Raji (cell line): ENCODE results near the gene UCP3.

Source experiments
- POLR2A ChIP-seq: IDR thresholded peaks from 2 replicates; pipeline ENCODE4 v1.6.1; 2011; ENCODE audit warnings: low read depth, low read length, control low read depth; ENCODE audit not compliant: insufficient read depth

Gene UCP3

GRCh38 chr11:74009675-74010305, 905 bp upstream of the UCP3 start:
- TF ChIP-seq POLR2A: no peak

GRCh38 chr11:74009230-74009547, 304 bp upstream of the UCP3 start:
- TF ChIP-seq POLR2A: no peak

GRCh38 chr11:74007691-74008372, 1.1 kb downstream of the UCP3 start:
- no peak for TF ChIP-seq POLR2A

- no peak for TF ChIP-seq POLR2A
Observed at GRCh38 chr11:74006743-74007304, 2.1 kb downstream of the UCP3 start.

GRCh38 chr11:74005721-74006517, 3.0 kb downstream of the UCP3 start:
- no peak for TF ChIP-seq POLR2A

DNA sequence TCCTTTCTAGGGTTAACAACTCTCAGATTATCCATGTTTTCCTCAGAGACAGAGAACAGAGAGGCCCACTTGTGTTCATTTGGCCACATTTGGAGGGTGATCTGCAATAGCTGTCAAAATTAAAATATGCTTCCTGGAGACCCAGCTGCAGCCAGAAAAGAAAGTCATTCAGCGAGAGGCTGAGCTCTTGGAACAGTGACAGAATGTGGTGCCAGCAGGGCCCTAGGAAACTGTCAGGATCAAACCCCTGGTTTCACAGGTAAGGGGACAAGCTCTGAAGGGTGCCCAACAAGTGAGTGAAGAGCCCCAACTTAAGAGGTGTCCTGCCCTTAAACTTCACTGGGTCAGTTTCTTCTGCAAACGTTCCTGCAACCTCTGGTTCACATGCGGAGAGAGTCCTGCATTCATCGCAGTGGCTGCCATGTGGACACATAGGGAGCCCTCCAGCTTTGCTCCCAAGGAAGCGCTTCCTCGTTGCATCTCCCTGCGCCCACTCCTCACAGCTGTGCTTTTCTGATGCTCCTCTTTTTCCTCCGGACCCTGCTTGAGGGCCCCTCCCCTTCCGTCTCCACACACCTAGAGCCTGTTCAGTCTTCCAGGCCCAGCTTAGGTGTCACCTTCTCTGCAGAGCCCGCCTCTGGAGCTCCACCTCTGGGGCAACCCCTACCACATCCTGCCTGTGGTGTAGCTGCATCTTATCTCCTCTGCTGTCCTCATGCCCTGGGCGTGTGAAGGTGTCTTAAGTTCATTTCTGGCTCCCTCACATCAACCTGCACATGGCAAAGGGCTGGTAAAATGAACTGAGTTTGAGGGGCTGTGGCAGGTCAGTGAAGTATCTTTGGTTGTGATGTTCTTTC, 3.9 kb downstream of the UCP3 start:
- no peak for TF ChIP-seq POLR2A

DNA sequence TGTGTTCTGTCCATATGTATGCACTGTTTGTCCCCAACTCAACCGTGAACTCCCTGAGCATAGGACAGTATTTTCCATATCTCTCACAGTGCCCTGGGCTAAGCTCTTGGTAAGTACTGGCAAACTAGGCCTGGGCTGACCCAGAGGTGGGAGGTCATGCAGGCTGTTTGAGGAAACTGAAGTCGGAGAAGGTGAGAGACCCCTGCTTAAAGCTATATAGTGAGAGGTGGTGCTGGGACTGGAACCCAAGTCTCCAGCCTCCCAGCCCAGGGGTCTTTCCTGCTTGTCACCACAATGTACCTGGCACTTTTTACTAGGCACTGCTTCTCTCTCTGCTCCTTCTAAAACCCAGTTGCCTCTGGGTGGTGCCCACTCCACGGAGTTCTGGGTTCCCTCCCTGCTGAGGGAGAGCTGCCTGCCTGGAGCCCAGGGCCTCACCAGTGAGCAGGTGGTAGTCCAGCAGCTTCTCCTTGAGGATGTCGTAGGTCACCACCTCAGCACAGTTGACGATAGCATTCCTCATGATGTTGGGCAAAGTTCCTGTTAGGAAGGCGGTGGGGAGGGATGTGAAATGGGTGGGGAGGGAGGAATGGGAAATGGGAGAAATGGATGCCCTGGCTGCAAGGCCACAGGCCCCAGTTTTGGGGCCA, 4.7 kb downstream of the UCP3 start:
- no peak for TF ChIP-seq POLR2A

- no peak for TF ChIP-seq POLR2A
Observed at GRCh38 chr11:74002832-74003231, 6.1 kb downstream of the UCP3 start.

- no peak for TF ChIP-seq POLR2A
Observed at GRCh38 chr11:74001822-74002286, 7.0 kb downstream of the UCP3 start.

DNA sequence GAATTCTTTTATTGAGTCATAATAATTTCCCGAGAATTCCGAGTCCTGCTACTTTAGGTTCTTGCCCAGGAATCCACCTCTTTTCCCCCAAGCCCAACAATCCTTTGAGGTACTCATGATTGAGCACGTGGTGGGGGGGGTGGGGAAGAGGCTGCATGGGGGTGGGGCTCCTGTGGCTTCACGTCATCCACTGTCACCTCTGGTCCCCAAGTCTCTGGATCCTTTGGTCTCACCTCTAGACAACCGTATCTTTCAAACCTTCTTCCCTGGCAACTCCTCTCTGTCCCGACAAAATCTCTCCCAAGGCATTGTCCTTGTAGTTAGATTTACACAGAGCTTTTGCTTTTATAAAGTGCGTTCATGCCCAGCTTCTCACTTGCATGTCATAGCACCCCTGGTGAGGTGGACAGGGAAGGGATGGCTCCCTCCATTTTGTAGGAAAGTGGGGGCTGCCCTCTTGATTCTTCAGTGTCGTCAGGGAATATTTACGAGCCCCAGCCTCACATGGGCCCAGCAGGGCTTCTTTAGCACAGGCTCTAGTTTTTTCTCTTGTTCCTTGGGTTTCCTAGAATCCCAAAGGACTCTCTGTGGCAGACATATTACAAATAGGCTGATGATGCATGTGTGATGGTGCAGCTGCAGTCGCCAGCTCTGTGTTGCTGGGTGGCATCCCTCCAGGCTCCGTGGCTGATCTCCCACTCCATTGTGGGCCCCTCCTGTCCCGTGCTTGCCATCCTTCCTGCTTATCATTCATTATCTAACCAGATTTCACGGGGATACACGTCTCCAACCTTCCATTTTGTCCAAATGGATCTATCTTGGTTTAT, 8.4 kb downstream of the UCP3 start:
- no peak for TF ChIP-seq POLR2A

GRCh38 chr11:73999581-74000306, 9.1 kb downstream of the UCP3 start:
- TF ChIP-seq POLR2A: no peak

GRCh38 chr11:73998846-73999575, 9.9 kb downstream of the UCP3 start:
- TF ChIP-seq POLR2A: no peak
